ENCODE measurements around the gene DBF4B.

Gene DBF4B

DNA sequence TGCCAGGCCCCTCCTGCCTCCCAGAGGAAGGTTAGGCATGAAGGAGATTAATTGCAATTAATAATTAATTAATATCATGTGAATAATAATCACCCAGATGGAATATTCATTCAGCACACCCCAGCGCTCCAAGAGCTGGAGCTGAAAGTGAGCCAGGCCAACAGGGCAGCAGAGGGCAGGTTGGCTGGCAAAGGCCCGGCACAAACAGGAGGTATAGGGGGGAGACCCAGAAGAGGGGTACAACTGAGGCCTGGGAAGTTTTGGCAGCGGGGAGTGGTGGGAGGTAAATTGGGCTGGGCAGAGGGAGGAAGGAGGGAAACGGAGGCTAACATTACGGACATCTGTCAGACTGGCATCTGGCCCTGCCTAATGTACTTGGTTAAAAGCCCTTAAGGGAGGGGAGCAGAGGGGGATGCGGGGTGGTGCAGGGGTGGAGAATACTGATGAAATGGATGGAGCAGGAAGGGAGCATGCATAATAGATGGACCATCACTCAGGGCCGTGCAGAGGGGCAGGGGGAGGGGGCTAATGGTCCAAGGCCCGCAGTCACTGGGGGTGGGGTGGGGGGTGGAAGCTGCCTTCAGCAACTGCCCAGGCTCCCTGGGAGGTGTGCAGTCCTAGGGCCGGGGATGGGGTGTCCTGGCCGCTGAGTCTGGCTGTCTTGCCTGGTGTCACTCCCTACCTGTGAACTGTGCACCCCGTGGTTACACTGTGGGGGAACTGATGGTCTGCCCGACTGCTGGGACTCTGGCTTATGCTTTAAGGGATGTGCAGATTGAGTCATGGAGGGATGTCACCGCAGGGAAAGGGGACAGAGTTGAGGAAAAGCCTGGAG, 52.2 kb downstream of the DBF4B start:
- DNase-seq: peak; percentile 57

DNA sequence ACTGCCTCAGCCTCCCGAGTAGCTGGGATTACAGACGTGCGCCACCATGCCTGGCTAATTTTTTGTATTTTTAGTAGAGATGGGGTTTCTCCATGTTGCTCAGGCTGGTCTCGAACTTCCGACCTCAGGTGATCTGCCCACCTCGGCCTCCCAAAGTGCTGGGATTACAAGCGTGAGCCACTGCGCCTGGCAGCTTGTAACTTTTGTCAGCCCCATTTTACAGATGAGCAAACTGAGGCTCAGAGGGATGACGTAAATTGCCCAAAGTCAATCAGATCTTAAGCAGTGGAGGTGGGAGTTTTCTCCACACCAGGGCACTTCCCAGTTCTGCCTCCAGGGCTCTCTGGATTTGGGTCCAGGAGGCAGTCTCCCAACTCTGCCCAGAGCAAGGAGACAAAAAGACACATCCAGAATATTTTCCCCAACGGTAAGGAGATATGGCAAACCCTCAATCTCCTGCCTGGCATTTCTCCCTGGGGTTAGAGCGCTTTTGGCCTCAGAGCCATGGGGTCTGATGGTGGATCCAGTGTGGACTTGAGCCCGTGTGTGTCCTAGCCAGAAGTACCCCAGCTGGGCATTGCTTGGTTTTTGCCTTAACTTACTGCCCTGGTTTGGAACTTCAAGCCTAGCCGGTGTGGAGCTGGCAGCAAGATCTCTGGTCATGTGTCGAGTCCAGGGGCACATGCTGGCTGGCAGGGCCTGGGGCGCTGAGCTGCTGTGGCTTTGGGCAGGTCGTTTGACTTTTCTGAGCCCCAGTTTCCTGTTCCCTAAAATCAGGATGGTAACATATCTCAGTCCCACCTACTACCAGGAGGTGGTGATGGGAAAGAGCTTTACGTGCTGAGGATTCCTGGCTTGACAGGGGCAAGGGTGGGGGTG, 53.7 kb downstream of the DBF4B start:
- DNase-seq: no peak

DNA sequence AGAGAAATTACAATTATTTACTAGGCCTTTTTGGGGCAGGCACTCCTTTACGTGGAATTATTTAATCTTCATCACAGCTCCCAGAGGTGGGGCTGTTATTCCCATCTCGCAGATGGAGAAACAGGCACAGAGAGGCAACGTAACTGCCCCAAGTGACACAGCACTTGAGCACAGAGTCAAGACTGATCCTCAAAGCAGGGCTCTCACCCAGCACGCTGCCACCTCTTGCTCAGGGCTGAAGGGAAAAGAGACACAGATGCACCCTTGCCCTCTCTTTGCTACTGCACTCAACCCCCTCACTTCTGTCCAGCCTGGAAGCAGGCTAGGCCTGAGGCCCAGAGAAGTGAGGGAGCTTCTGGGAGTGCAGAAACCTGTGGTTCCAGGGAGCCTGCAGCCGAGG, 54.7 kb downstream of the DBF4B start:
- DNase-seq: no peak

DNA sequence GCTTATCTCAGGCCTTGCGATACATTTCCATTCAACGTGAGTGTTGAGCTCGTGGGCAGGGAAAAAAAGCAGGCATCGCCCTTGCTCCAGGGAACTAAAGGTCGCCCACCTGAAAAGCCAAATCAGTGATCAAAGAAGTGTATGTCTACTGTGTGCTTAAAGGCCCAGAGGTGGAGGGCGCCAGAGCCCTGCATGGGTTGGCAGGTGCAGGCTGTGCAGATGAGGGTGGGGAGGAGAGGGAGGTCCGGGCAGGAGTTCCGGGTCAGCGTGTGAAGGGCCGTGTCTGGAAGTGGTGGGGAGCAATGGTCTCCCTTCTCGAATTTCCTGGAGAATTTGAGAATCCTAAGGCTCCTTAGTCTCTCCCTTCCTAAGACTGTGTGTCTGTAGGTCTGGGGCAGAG, 57.5 kb downstream of the DBF4B start:
- no peak for DNase-seq

DNA sequence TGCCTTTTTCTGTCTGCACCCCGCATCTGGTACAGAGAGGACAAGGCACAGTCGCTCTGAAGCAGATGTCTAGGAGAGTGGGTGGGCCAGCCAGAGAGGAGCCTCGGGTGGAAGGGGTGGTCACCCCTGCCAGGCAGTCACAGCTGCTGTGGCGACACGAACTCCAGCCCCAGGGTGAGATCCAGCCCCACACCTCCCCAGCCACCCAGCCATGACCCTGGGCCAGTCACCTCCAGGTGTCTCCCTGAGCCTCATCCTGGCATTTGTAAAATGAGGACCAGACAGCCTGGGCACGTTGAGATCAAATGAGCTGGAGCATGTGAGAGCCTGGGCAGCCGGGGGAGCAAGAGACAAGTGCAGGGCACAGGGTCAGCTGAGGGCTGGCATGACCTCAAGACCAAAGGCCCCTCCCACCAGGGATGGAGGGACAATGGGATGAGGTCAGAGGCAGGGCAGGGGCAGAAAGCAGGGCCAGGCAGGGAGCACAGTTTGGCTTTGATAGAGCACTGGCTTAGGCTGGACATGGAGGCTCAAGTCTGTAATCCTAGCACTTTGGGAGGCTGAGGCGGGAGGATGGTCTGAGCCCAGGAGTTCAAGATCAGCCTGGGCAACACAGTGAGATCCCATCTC, 58.1 kb downstream of the DBF4B start:
- no peak for DNase-seq

DNA sequence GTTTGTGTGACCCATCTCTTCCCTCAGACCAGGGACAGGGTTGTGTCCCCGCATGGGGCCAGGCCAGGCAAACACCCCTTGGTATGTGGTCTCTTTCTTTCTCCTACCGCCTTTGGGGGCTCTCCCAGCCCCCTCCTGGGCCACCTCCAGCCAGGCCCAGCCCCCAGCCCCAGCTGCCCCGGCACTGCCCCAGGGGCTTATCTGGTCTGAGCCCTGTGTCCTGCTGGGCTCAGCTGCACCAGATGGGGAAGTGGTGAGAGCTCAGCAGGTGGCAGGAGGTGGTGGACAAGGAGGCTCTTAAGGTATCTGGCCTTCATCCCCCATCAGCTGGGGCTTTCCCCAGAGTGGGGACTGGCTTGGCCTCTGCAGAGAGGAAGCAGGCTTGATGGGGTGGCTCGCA, 59.0 kb downstream of the DBF4B start:
- DNase-seq: no peak

DNA sequence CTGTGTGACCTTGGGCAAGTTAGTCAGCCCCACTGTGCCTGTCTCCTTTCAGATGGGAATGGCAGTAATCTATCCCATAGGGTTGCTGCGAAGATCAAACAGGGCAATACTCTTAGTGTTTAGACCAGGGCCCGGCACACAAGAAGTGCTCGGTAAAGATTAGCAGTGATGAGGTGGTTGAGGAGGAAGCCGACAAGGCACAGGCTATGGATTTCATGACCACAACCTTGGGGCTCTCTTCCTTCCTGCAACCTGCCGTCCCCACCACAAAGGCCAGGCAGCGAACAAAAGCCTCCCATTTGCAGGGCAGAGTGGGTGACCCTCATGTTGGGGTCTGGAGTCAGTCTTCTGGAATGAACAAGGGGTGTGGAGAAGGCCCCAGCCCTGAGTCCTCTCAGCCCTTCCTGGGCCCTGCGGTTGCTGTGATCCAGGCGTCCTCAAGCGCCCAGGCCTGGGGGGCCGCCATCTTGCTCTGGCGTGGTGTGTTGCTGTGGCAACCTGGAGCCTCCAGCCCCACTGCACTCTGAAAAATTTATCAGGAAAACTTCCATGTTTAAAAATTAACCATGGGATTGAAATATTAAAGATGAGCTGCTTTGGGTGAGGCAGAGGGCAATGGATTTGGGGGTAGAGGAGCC, 60.2 kb downstream of the DBF4B start:
- no peak for DNase-seq

DNA sequence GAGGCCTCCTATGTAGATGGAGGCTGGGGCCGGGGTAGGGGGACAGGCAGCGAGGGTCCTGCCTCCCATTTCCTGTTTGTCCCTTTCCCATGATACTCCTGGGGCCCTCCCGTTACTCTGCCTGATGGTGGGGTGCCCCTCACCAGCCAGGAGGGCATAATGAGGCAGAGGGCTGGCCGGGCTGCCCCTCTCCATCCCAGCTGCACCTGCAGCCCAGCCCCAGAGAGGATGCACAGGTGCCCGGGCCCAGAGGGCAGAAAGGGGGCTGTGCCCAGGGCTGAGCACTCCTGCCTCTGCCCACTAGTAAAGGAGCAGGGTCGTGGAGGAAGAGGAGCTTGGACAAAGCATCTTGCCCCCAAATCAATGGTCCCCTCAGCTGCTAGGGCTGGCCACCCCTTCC, 60.8 kb downstream of the DBF4B start:
- DNase-seq: no peak

DNA sequence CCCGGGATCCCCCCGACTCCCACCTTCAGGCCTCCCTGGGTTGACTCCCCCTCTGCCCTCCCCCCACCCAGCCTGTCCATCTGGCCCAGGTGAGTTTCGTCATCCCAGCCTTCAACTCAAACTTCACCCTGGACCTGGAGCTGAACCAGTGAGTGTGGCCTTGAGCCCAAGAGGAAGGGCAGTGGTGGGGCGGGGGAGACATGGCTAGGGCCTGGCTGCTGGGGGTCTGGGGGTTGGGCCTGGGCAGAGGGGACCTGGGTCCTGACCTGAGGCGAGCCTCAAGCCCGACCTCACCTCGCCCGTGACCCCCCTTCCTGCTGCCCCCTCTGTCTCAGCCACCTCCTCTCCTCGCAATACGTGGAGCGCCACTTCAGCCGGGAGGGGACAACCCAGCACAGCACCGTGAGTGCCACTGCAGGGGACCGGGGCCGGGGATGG, 61.2 kb downstream of the DBF4B start:
- no peak for DNase-seq

DNA sequence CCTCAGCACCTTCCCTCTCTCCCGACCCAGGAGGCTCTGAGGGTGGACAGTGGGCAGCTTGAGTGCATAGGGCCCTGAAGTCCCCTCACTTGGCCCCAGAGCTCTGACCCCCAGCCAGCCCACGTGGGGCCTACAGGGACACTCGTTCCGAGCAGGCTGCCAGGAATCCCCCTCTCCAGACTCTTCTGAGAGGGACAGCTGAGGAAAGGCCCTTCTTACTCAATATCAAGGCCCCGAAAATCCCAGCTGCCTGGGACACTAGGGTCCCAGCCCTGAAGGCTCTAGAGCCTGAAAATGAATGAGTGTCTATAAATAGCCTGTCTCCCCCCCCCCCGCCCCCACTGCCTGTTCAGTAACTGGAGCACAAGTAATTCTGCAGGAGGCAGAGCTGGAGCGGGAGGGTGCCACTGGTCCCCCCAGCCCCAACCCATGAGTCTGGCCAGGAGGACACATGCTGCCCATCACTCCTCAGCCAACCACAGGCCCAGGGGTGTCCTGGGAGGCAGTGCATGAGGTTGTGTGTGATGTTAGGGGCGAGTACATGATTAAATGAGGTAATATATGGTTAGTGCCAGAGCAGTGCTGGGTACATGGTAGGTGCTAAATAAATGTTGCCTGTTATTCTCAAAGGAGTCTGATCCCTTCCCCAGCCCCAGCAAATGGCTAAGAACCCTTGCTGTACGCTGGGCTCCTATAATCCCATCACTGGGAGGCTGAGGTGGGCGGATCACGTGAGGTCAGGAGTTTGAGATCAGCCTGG, 61.9 kb downstream of the DBF4B start:
- peak; percentile 38 for DNase-seq

DNA sequence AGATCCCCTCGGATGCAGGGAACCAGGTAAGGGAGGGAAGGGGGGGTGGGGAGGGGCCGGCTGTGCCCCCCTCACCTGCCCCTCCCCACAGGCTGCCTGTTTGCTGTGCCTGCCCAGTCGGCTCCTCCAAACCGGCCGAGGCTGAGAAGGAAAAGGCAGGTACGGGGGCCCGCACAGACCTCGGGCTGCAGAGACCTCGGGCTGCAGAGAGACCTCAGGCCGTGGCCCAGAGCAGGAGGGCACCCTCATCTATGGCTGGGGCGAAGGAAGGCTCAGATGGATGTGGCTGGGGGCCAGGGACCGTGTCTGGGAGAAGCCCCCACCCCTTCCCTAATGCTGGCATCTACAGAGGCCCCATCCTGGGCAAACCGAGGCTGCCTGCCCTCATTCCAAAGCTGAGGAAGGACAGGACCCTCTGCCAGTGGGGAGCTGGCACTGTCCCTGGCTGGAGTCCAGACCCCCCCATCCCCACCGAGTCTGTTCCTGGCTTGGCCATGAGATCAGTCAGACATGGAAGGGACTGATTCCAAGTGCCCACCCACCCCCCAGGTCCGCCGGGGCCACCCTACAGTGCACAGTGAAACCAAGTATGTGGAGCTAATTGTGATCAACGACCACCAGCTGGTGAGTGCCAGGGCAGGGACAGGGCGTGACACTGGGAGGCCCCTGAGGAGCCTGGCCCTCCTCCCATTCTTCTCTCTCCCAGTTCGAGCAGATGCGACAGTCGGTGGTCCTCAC, 64.0 kb downstream of the DBF4B start:
- DNase-seq: no peak

DNA sequence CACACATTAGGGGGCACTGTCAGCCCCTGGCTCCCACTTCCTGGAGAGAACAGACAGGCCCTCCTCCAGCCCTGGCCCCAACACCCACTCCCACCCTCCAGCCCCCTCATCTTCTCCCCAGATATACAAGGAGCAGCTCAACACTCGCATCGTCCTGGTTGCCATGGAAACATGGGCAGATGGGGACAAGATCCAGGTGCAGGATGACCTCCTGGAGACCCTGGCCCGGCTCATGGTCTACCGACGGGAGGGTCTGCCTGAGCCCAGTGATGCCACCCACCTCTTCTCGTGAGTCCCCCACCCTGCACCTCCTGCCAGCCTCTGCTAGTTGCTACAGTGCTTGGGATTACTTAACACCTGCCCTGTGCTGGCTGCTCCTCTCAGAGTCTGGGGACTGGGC, 64.7 kb downstream of the DBF4B start:
- no peak for DNase-seq

DNA sequence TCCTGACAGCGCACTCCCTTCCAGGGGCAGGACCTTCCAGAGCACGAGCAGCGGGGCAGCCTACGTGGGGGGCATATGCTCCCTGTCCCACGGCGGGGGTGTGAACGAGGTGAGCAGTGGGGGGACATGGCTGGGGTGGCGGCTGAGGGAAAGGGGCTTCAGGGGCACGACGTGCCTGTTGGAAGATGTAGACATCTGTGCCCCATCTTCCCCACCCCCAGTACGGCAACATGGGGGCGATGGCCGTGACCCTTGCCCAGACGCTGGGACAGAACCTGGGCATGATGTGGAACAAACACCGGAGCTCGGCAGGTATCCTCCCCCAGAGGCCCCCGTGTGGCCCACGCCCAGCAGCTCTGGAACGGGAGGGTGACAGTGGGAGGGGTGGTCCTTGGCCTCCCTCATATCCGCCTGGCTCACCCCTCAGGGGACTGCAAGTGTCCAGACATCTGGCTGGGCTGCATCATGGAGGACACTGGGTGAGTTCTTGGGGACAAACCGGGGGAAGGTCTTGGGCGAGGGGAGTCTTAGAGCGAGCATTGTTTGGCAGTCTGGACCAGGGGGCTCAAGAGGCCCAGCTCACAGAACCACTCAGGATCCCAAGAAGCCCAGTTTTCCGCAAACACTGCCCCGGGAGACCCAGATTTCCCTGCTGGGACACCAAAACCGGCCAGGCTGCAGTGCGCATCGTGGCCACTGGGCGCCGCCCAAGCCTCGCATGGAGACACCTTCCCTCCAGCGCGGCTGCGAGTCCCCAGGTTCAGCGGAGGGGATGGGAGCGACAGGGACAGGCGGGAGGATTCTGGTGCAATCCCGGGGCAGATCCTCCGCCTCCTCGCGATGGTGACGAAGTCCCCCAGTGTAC, 66.0 kb downstream of the DBF4B start:
- DNase-seq: peak; percentile 93

DNA sequence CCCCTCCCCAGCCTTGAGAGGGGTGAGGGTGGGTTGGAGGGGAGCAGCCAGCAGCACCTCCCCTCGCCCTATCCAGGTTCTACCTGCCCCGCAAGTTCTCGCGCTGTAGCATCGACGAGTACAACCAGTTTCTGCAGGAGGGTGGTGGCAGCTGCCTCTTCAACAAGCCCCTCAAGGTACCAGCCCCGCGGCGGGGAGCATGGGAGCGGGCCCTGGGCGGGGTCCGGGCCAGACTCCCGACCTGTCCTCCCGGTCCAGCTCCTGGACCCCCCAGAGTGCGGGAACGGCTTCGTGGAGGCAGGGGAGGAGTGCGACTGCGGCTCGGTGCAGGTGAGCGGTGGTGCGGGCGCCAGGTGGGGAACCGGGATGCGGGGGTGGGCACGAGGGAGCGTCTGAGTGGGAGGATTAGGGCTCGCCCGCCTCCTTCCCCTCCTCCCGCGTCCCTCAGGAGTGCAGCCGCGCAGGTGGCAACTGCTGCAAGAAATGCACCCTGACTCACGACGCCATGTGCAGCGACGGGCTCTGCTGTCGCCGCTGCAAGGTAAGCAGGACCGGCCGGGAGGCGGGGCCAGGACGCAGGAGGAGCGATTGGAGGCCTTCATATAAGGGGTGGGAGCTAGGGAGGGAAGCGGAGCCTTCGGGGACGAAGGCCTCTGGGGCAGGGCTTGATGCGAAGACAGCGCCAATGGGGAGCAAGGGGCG, 66.8 kb downstream of the DBF4B start:
- peak; percentile 91 for DNase-seq

DNA sequence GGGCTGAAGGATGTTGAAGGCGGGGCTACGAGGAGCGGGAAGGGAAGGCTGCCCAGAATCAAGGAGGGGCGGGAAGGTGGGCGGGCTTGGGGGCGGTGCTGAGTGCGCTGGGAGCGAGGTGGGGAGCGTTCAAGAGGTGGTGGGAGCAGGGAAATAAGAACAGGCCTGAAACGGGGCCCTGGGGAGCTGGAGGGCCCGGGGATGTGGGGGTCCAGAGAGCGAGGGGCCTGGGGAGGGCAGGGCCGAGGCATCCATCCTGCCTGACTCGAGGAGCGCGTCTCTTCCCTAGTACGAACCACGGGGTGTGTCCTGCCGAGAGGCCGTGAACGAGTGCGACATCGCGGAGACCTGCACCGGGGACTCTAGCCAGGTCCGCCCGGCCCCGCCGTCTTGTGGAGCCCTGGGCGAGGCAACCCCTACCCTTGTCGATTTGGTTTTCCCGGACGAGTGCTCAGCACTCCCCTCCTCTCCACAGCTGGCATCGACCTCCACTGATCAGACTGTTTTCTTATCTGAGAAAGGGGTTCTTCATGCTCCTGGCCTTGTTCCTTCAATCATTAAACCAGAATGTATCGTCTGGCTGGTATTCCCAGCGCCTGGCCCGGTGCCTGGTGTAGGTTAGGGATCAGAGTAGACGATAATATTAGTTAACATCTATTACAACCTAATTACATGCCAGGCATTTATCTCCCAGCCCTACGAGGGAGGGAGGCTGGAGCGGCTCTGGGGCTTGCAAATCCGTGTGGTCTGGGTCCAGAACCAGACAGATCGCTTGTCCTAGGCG, 67.6 kb downstream of the DBF4B start:
- DNase-seq: peak; percentile 44

DNA sequence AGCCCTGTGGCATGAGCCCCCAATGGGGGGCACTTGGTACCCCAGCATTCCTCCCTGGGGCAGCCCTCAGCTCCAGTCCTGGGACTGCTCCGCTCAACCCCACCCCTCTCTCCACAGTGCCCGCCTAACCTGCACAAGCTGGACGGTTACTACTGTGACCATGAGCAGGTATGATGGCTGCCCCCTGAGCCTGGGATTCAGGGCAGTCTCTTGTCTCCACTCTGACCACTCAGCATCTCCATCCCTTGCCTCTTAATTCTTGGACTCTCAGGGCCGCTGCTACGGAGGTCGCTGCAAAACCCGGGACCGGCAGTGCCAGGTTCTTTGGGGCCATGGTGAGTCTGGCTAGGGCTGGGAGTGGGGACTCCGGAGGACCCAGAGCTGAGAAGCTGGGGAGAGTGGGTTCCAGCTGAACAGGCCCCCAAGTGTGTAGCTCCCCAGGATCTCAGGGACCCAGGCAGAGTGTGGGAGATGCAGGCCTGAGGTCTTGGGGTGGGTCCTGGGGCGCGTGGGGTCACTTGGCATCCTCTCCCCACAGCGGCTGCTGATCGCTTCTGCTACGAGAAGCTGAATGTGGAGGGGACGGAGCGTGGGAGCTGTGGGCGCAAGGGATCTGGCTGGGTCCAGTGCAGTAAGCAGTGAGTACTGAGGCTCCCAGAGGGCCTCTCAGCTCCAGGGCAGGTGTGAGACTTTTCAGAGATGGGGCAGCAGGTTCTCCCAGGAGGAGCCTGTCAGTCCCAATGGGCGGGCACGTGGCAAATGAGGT, 68.3 kb downstream of the DBF4B start:
- DNase-seq: no peak

DNA sequence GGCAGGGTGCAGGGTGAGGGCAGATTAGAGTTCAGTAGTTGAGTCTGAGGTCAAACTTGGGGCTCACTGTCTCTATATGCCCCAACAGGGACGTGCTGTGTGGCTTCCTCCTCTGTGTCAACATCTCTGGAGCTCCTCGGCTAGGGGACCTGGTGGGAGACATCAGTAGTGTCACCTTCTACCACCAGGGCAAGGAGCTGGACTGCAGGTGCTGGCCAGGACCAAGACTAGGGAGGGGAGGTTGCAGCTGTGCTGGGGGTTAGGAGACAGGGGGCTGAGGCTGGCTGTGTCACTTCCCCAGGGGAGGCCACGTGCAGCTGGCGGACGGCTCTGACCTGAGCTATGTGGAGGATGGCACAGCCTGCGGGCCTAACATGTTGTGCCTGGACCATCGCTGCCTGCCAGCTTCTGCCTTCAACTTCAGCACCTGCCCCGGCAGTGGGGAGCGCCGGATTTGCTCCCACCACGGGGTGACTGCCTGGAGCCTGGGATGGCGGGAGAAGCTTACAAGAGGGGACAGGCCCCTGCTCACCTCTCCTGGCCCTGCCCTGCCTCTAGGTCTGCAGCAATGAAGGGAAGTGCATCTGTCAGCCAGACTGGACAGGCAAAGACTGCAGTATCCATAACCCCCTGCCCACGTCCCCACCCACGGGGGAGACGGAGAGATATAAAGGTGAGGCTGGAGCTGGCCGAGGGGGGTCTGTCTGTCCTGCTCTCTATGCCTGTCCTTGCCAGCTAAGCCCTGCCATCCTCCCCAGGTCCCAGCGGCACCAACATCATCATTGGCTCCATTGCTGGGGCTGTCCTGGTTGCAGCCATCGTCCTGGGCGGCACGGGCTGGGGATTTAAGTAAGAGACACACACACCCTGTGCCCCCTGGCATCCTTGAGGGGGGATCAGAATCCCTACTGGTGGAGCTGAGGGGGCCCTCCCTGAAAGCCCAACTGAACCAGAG, 69.2 kb downstream of the DBF4B start:
- DNase-seq: no peak
